ENCODE data around the gene OPCML.

The OPCML gene

DNA sequence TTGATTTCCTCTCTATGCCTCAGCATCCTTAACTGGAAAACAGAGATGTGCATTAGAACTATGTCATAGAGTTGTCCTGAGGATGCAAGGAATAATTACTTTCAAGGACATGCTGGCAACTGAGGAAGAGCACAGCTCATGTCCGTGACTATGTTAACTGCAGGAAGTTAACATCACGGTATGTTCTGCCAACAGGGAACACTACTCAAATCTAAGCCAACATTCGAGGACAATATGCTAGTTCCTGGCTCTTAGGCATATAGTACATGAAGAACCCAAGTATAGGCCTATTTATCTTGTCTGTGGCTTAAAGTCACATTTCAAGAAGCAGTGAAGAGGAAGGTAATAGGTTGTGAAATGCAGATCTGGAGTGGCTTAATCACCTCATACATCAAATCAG, 1032.6 kb downstream of the OPCML start:
- no peak for DNase-seq (ENCODE audit: low read depth in 2 of 2)

DNA sequence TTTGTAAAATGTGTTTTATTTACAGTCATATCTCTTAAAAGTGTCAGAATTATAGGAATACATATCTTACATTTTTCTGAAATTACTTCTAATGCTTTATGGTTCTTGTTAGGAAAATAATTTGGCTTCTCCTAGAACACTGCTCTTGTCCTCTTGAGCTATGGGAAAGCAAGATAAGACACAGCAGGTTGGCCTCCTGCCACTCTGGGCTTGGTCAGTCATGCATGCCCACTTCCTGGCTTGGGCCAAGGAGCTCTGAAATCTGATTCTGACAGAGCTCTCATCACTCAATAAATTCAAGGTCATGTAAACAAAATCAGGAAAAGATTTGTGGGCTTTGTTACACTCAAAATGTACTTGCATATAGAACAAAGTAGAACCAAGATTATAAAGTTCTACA, 1036.0 kb downstream of the OPCML start:
- no peak for DNase-seq (ENCODE audit: low read depth in 2 of 2)

DNA sequence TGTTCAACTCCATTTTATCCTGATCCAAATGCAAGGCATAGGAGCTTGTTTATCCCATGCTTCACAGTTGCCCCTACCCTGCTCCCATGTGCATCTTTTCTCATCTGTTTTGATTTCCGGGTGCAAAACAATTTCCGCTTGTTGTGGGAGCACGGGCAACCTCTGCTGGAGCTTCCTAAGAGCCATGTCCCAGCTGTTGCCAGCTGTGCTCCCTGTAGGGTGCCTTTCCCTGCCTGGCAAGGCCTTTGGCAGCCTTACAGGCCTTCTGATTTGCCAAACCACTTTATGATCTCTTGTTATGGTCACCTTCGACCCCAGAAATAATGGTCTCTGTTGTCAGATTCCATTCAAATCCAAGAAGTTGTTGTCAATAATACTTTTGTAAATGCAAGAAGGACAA, 1038.5 kb downstream of the OPCML start:
- no peak for DNase-seq (ENCODE audit: low read depth in 2 of 2)

DNA sequence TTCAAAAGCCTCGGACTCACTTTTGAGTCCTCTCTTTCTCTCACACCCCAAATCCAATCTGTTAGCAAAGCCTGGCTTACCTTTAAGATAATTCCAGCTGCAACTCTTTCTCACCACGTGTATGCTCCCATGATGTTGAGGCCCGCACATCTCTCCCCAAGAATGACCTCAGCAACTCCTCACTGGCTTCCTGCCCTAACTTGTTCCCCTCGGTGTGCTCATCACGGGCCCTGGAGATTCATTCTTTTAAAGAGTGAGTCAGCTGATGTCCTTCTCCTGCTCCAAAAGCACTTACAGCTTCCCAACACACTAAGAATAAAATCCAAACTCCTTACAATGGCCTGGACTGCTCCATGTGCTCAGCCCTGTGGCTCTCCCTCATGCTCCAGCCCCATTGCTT, 1041.3 kb downstream of the OPCML start:
- no peak for DNase-seq (ENCODE audit: low read depth in 2 of 2)

DNA sequence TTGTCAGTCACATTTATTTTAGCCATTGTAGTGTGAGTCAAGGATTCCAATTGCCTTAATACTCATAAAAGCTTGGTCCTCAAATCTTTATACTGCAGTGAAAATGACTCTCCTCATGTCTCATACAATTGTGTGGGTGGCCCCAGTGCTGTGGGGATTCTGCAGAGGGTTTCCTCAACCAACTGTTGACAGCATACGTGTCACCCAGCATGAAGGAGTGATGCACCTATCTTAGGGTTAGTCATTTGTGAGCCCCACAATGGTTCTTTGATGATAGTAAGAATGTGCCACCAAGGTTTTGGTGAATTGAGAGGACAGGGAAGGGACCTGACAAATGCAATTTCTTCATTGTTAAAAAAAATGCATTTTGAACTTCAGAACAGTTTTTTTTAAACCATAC, 1046.2 kb downstream of the OPCML start:
- no peak for DNase-seq (ENCODE audit: low read depth in 2 of 2)

DNA sequence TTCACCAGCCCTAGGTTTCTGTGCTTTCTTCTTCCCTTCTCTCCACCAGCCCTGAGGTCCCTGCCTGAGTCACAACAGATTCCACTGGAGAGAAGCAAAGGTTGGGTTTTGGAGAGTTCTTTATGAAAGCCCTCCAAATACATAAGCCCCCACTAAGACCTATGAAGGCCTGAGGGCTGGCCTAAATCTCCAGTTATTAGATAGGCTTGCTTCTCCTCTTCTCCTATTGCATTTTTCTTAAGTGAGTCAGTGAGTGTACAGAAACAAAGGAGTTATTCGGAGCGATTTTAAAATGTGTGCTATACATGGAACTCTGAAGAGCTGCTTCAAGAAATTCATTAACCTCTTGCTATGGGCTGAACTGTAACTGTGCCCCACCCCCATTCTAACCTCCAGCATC, 1057.3 kb downstream of the OPCML start:
- DNase-seq (ENCODE audit: low read depth in 2 of 2) = no peak

DNA sequence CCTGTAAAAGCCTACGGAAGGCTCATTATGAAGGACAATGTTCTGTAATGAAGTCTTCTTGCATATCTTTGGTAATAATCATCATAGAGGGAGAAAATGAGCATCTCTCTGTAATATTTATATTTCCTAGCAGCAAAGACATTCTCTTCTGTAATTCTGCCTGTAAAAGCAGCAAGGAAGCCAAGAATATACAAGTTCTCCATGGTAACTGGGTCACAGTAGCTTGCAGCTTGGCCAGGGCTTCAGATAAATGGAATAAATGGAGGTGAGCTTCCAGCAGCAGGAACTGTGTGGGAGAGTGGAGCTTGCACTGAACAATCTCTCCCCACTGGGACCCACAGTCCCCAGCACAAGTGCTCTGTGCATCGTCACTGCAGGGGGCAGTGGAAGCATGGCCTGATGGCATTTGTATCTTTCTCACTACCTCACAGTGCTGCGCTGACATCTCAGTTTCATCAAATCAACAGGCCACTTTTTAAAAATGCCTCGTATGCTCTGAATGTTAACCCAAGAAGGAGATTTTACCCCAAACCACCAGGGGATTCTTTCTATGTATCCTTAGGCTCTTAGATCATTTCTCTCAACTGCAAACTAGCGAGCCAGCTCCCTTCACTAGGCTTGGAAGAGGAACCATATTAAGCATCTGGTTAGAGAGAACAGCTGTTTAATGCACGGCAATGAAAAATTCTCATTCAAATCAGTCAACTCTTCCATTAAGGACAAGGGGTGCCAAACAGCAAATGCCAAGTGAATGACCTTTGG, 1059.7 kb downstream of the OPCML start:
- no peak for DNase-seq (ENCODE audit: low read depth in 2 of 2)

DNA sequence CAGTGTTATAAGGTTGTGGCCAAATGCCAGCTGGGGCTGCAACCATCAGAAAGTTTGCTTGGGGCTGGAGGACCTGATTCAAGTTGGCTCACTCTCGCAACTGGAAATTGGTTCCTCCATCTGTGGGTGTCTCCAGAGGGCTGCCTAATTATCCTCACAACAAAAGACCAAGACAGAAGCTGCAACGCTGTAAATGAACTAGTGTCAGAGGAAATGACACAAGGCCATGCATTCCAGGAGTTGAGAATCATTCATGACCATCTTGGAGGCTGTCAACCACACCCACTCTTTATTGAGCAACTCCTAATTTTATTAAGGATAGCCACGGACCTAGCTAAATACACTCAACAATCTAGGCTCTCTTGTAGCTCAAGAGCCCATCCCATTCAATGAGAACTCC, 1060.8 kb downstream of the OPCML start:
- DNase-seq (ENCODE audit: low read depth in 2 of 2) = no peak

DNA sequence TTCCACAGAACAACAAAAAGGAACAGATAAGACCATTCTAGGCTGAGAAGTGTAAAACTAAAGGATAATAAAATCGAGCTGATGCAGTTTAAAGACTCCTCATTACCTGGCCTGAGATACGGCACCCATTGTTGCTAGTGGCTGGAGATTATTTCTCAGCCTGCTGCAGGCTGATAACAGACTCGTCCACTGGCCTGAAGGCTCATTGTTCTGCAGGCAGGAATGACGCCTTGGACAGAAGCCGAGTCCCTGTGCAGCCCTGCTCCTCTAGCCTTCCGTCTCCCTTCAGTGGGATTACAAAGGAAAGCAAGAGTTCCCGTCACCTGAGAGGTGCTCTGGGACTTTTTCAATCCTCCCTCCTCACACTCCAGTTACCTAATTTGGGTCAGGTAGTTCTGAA, 1065.3 kb downstream of the OPCML start:
- no peak for DNase-seq (ENCODE audit: low read depth in 2 of 2)

DNA sequence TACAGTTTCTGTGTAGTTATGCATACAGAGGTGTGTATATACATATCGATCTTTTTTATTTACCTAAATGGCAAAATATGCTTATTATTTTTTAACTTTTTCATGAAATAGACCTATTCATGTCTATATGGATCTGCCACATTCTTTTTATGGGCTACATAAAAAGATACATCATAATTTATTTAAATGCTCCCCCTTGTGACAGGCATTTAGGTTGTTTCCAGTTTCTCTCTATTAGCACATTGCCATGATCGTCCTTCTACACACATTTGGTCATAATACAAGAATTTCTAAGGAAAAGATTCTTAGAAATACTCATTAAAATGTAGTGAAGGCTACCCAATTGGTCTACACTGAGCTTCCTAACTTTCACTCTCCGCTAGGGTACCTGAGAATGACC, 1067.4 kb downstream of the OPCML start:
- no peak for DNase-seq (ENCODE audit: low read depth in 2 of 2)

DNA sequence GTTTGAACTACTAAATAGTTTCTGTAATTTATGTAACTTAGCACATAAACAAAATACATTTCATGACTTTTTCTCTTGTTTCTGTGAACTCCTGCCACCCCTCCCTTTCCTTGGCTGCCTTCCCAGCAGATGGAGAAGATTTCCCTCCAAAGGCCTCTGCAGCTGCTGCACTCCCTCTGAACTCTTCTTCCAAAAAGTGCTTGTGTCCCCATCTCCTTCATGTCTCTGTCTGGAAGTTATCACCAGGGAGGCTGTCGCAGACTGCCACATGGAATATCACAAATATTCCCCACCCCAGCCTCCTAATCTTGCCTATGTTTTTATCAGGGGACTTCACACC, 1068.3 kb downstream of the OPCML start:
- DNase-seq (ENCODE audit: low read depth in 2 of 2) = no peak

DNA sequence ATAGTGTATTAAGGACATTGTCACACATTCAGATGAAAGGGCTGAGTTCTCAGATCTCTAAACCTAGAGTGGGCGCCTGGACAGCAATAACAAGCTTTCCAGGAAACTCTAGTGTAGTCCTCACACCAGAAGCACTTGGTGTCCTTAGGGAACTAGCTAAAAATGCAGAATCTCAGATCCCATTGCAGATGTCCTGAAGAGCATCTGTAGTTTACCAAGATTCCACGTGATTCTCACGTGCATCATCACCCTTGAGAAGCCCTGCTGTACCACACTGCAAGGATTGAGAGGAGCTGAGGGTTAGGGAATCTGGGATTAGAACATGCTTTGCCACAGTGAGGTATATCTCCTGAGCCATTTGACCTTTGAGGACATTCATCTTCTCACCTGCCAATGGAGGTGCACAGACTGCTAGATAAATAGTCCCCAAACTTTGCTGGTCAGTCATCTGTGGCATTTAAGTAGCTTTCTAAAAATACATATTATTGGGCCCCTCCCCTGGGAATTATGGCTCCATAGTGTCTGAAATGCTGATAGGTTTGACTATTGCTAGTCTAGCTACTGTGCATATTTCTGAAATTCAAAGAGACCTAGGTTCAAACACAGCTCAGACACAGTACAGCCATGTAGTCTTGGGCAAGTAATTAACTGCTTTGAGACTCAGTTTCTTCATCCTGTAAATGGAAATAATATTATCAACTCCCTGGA, 1068.9 kb downstream of the OPCML start:
- no peak for DNase-seq (ENCODE audit: low read depth in 2 of 2)

DNA sequence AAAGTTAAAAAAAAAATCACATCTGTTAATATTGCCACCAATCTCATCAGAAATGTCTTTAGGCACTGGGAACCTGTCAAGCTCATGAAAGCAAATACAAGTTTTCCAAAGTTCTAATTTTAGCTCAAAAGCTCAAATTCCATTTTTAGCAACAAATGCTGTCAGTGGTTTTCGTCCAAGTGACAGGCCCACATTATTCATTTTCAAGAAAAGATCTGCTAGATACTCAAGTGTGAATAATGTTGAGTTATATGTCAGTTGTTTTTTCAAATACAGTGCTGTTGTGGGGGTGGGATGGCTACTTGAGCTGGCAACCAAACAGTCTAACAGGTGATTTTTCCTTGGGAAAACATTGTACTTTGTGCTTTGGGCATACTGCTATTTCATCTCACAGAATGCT, 1072.6 kb downstream of the OPCML start:
- DNase-seq (ENCODE audit: low read depth in 2 of 2) = no peak

DNA sequence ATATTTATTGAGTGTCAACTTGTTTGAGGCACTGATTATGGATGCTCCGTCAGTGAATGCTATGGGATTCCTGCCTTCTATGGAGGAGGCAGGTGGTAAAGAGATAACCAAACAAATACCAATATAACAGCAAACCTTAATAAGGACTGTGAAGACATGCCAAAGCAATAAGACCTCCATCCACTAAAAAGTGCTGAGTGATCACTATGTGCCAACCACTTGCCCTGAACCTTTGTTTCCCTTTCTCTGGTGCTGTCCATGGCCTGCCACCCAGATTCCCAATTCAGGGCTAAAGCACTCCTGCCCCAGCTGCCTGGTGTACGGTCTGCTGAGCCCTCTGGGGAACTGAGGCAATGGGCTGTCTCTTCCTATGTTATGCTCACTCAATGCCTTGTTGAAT, 1074.9 kb downstream of the OPCML start:
- DNase-seq (ENCODE audit: low read depth in 2 of 2) = no peak

DNA sequence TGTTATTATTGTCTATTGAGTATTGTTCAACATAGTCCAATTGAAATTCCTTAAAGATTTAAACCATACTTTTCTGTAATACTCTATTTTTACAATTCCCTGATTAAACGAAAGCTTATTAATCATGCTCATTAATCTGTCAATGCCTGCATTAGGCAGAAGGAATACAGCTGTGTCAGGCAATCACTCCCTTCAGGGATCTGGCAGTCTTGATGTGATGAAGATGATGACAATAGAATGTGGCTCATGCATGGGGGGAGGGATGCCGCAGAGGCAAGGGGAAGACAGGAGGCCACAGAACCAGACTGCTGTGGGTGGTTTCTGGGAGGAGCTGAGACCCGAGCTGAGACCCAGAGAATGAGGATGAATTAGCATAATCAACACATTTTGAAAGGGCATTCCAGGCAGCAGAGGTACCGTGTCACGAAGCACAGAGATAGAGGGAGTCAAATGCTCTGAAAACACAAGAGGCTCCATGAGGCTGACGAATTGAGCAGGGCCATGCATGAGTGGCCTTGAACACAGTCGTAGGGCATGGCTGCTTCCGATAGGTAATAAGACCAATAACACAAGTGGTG, 1075.5 kb downstream of the OPCML start:
- DNase-seq (ENCODE audit: low read depth in 2 of 2) = no peak

DNA sequence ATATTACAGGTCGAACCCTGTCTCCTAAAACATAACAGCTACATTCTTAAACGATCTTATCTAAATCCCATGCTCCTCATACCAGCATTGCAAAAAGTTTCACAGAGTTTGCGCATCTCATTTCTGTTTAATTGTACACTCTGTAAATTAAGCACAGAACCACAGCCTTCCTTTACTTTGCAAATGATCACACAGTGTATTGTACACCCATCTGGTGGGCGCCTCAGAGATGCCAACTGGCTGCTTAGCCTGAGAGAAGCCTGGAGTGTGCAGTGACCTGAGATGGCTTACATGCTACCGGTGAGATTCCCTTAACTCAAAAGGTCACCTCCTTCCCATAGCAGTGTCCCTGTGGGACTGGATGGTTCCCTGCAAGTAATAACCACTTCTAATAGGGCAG, 1077.3 kb downstream of the OPCML start:
- no peak for DNase-seq (ENCODE audit: low read depth in 2 of 2)

DNA sequence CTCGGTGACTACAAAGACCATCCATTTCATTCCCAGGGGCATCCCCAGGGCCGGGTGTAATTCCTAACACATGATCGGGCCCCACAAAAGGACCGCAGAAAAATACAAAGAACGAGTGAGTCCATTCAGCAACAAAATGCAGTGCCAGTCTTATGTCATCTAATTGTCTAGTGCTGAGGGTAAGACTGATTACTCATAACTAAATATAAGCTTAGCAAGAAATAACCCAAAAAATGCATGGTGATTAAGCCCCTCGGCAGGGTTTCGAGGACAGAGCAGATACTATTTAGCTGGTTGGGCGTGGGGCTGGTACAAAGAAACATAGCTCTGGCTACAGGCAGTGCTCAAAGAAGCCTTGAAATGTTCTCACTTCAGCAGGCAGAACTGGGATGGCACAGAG, 1078.9 kb downstream of the OPCML start:
- no peak for DNase-seq (ENCODE audit: low read depth in 2 of 2)

DNA sequence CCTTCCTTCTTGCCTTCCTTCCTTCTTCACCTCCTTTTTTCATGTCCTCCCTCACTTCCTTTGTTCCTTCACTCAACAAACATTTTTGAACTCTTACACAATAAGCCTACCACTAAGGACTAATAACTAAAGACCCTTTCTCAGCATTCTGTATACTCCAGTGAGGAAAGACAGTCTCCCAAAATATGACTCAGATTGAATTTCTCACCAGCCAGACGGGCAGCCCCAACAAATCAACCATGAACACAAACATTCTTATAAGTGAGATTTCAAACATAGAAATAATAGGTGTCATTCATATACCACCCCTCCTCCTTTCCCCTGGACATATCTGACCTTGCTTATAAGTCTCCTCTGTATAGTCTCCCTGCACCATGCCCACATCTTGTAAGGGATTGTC, 1079.7 kb downstream of the OPCML start:
- DNase-seq (ENCODE audit: low read depth in 2 of 2) = no peak

DNA sequence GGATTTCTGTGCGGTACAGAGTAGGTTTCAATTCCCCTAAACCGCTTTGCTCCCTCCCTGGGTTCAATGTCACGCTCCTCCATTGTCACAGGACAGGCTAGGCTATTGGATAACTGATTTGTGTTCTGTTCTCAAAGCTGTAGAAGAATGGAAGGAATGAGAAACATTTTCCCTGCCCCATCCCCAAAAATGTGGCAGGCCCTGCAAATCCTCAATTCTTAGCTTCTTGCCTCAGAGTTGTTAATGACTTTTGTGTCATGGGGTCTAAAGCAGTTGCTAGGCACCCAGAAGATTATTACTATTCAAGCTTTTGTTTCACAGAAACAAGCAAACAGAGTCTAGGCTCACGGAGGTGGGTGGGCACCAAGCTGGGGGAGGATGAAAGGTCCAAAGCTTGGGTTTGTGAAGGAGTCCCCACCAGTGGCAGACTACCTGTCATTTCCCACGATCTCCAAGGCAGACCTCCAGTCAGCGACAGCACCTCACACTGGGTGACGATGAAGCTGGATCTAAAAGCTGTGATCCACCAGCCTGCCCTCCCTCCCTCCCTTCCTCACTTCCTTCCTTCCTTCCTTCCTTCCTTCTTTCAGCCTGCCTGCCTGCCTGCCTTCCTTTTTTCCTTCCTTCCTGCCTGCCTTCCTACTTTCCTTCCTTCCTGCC, 1080.2 kb downstream of the OPCML start:
- DNase-seq (ENCODE audit: low read depth in 2 of 2) = no peak

DNA sequence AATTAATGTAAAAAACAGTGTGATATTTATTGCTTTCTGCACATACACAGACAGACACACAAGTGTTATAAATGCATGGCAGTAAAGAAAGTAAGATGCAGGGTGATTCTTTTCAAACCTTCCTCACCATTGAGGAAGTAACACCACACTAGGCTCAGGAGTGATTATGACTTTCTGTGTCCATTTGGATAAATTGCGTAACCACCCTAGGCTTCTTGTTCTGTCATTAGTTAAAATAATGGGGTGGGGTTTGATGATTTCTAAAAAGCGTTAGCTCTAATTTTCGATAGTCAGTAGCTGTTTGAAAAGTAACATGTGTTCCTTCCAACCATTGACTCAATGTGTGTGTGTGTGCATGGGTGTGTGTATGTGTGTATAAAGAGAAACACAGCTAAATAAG, 1081.7 kb downstream of the OPCML start:
- no peak for DNase-seq (ENCODE audit: low read depth in 2 of 2)

DNA sequence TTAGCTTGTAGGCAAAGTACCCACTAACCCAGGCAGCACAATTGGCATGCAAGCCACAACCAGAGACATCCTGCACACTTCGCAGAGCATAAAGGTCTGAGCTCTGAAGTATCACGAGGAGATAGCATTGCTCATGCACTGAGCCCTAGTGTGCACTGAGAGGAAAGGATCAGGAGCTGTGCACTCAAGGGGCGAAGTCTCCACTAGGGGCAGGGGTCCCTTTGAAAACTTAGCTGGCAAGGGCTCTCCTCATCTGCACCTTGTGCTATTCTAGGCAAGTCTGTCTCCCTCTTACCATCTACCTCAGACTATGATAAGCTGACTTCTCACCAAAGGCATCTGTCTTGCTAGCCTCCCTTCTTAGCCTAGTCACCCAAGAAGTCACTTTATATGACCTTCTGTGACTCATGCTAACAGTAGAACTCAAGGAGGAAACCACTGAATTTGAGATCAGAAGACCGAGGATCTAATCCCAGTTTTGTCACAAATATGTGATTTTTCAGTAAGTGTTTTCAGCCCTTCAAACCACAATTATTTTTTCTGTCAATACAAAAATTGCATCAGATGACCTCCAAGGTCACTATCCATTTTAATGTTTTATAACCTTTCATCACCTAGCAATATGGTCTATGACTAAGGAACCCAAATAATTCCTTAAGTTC, 1083.8 kb downstream of the OPCML start:
- DNase-seq (ENCODE audit: low read depth in 2 of 2) = no peak

DNA sequence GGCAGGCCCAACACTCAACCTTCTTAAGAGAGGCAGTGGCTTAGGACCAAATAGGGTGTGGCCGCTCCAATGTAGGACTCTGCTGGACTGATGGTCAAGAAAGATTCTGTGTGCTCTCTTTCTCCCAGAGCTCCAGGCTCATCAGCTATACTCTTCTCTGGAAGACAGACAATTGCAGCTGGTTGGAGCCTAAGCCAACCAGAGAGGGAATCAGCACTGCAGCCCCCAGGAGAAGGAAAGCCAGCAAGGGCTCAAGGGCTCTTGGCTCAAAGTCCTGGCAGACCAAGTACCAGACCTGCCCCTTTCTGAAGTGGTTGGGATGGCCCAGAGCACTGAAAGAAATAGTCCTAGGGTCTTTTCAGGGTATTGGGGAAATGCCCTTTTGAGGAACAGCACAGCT, 1084.5 kb downstream of the OPCML start:
- no peak for DNase-seq (ENCODE audit: low read depth in 2 of 2)

Data from stimulated activated CD4-positive, alpha-beta T cell treated with anti-CD3 and anti-CD28 coated beads, Interleukin-15, amount 100 ng/mL, for 48 hours (primary cell).